Left colon (tissue), 2 donors: ENCODE measurements around the gene NRXN3. TPM values are rescaled to one million over a fixed set of nuclear protein-coding genes. Genes with fewer than 3 reads are reported as not detected.

Experiments
- ATAC-seq: fragments of 200-7000 bp; cut with Tn5 transposase; one replicate; pipeline ENCODE4 v1.9.1; 2020; ENCODE audit warnings: mild to moderate bottlenecking, moderate library complexity
- DNase-seq, 2 donors: peaks; one replicate each; pipeline ENCODE4 v3.0.0-alpha.2; 2020
- intact Hi-C, 2 donors: fragments of 100-400 bp; cut with DNase I in 1 of 2; cut with micrococcal nuclease in 1 of 2; formaldehyde crosslinking; loops; one replicate each; pipeline versions ENCODE4 v1.11.2 to v1.14.0; 2022; cut with DNase I, micrococcal nuclease
- total RNA-seq, 2 donors: library from RNA; stranded (reverse); fragmentation: NEBNext Ultra II Directional; extraction: Animal tissue kit (Norgen Biotek cat#: 25700); gene quantifications; one replicate each; pipeline ENCODE4 v1.2.1, GENCODE V29; 2021
- donor health status: DM: no; HTN: no; CAD: no.
- donor health status: DM: yes; HTN: yes; CAD: no.

Gene NRXN3
- total RNA-seq, 2 donors from 2014 or later = 1.8 to 5.6 TPM

DNA sequence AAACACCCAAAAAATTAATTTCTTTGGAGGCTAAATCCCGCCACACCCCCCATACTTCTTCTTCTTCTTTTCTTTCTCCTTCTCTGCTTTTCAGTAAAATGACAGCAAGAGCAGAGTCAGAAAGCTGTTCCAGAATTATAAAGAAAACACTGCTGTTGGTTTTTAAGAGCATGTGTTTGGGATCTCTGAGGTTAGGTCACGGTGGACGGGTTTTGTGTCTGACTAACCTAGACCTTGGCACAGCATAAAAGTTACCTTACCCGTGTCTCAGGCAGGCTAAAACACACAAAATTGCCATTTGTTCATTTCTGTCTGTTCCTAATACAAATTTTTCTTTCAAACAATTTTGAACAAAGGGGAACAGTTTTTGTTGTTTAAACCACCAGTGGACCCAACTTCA is 540.8 kb downstream of the NRXN3 start:
- ATAC-seq (no peak), DNase-seq (no peak)
- intact Hi-C loops = no loop called here

DNA sequence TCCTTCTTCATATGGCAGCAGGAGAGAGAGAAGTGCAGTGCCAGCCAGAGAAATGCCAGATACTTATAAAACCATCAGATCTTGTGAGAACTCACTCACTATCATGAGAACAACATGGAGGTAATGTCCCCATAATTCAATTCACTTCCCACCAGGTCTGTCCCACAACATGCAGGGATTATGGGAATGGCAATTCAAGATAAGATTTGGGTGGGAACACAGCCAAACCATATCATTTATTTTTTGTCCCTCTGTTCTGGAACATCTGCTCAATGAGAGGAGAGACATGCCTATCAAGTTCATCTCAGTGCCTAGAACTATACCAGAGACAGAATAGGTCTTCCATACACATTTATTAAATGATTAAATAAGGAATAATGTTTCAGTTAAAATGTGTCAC is 543.5 kb downstream of the NRXN3 start:
- DNase-seq (no peak), ATAC-seq (no peak)
- intact Hi-C loops = no loop called here

DNA sequence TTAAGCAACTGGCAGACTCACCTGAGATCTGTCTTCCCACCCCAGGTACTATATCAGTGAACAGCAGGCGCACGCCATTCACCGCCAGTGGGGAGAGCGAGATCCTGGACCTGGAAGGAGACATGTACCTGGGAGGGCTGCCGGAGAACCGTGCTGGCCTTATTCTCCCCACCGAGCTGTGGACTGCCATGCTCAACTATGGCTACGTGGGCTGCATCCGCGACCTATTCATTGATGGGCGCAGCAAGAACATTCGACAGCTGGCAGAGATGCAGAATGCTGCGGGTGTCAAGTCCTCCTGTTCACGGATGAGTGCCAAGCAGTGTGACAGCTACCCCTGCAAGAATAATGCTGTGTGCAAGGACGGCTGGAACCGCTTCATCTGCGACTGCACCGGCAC is 544.5 kb downstream of the NRXN3 start:
- ATAC-seq (no peak), DNase-seq (no peak)
- intact Hi-C loops = no loop called here

DNA sequence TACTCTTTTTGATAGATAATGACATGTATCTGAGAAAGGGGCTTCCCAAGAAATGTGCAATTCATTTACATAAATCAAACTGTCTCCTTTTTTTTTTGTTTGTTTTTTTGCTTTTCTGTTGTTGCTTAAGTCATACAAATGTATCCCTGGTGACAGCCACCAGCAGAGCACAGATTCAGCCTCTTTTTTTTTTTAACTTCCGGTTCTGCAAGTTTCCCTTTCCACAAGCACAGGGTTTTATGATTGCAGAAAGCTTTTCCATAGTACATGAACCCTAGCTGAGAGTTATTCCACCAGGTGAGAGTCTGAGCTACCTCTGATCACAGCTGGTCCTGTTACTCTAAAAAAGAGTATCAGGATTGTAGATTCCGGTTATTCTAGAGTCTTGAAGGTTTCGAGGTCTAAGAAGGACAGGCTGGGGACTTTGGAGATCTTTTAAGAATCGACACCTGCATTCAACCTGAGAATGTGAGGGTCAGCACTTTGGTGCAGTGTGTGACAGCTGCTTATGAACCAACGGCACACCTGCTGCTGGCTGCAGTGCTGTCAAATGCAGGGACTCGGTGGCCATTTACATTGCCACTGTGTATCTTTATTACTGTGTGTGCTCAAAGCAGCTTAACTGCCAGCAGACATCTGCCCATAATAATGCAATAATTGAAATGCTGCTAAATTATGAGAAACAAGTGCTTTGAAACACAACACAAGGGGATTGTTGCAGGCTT is 551.7 kb downstream of the NRXN3 start:
- no peak for DNase-seq
- peak; percentile 83 for ATAC-seq

DNA sequence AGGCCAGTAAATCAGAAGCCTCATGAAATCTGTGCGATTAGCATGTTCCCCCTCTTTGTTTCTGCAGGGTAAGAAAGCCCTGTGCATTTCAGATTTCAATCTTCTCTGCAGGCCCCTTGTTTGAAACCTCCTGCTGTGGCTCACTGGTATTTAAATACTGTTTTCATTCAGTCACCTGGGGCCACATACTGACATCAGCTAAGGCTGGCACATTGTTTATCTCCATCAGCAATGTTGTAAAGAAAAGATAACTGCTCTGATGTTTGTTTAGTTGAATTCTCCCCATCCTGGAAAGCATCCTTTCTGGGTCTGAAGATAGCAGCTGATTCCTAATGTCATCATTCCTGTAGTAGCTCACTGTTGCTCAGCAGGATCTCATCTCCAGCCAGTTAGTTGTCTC is 554.9 kb downstream of the NRXN3 start:
- intact Hi-C loops = no loop called here
- DNase-seq = no peak

More for the DNA sequence above, 551.7 kb downstream of the NRXN3 start:
- intact Hi-C loops = no loop called here

DNA sequence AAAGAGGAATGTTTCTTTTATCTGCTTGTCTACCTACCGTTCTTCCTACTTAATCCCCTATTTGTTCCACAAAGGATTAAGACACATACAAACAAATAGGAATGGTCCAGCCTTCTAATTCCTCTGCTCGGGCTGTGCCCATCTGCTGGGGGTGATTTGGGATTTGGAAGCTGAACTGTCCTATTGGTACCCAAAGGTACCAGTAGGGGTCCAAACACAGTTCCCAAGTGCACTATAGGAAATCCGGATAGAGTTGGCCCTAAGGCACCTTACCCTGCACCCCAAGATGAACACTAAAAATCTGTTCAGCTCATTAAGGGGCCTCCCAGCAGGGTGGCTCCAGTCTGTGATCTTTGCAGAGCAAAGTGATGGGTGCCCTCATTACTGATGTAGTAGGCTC is 566.9 kb downstream of the NRXN3 start:
- no peak for ATAC-seq
- no peak for DNase-seq
- intact Hi-C loops = no loop called here

More for the DNA sequence above, 554.9 kb downstream of the NRXN3 start:
- no peak for ATAC-seq

DNA sequence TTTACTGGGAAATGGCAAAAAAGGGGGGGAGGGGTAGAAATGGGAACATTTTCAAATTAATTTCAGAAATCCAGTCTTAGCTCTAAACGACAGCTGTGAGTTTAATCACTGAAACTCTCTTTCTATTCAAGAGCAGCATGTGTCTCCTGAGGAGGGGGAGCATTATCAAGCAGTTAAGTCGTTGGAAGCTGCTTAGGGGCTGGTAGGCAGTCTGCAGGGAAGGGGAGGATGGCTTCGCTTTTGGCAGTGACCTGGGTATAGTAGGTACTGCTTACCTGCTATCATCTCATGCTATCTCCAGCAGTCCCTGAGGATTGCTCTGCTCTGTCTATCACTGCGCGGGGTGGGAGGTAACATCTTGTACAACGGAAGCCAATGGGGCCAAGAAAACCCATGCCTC is 567.4 kb downstream of the NRXN3 start:
- DNase-seq (no peak), ATAC-seq (no peak)
- intact Hi-C loops = no loop called here

DNA sequence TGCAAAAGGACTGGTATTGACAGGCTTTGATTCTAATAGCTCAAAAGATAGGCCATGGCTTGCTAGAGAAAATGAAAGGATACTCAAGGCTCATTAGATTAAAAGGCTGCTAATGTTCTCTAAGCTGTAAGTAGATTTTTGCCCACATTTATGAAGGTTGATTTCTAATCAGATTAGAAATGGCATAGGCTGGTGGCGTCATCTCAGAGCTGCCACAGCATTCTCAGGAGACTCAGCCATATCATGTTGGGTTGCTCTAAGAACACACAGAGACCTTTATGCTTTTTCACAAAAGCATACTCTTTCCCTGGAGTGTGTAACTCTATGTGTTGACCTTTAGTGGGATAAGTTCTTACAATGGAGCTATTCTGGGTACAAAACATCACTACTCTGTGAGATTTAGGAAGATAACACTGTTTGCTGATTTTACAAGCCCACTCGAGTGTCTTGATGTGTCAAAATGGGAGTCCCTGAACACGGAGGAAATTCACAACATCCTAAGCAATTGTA is 576.0 kb downstream of the NRXN3 start:
- intact Hi-C loops = no loop called here
- DNase-seq = no peak
- no peak for ATAC-seq

DNA sequence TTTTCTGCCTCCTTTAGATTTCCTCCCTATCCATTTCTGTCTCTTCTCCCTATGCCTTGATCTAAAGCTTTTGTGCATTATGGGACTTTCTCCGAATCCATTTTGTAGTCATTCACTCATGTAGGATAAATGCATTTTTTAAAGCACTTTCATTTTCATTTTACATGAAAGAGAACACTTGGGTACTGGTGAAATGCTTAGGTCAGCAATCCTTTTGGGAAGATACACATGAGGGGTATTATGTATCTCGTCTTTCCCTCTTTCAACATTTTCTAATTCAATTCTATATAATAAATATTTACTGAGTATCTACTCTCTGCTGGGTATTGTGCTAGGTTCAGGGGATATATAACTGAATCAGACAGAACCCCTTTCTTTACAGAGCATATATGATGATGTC is 577.6 kb downstream of the NRXN3 start:
- ATAC-seq (no peak), DNase-seq (no peak)
- intact Hi-C loops = no loop called here

DNA sequence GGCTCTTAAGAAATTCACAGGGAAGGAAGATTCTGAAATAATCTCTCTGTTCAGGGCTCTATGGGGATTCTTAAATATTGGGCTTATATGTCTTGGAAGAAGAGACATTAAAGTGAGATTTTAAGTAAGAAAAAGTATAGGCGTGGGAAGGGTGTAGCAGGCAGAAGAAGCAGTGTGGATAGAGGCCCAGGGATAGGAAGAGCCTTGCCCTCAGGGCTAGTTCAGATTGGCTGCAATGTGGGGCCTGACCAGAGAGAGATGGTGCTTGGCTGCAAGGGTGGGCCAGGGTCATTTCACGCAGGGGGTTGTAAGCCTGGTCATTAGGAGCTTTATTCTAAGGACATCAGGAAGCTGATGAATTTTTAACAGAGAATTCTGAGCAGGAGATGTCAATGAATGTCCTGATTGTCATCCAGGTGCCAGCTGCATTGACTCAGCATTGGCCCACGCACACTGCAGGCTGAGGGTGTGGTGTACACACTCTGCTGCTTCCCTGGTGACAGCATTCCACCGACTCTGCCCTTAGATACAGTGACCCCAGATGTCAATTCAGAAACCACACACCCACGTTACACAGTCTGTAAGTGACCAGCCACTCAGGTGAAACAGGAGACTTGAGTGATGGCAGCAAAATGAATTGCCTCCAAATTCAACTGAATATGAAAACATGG is 582.5 kb downstream of the NRXN3 start:
- peak in 1 of 2 donors; percentile 23 for DNase-seq
- ATAC-seq = peak; percentile 64
- intact Hi-C loops = no loop called here

DNA sequence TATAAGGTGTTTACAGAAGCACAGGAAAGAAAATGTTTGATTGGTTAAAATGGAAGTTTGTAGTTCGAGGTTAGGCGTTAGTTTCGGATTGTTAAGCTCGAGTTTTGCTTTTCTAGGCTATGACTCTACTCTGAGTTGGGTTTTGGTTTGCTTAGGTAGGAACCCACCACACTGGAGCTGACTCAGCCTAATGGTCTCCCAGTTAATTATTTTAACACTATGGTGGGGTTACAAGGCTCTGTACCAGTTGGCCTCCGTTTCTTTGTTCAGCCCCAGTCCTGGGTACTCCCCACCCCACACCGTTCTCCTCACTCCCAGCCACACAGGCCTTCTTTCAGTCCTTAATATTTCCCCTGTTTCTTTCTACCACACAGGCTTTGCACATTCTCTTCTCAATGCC is 583.9 kb downstream of the NRXN3 start:
- intact Hi-C loops = no loop called here
- DNase-seq = no peak
- no peak for ATAC-seq

DNA sequence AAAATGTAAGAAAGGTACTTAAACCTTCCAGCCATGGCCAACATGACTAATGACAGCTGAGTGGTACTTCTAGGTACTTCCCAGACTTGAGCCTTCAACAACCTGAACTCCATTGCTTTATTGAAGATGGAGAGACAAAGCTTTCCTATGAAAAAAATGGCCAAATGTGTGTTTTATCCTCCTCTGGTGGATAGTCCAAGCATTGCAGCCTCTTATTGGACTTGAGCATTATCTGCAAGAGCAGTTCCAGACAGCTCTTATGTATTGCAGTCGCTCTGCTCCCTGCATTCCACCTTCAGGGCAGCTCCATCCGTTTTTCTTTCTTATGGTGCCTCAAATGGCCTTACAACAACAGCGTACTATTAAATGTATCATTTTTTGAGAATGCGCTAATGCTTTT is 588.2 kb downstream of the NRXN3 start:
- DNase-seq (no peak), ATAC-seq (peak; percentile 67)
- intact Hi-C loops = no loop called here

DNA sequence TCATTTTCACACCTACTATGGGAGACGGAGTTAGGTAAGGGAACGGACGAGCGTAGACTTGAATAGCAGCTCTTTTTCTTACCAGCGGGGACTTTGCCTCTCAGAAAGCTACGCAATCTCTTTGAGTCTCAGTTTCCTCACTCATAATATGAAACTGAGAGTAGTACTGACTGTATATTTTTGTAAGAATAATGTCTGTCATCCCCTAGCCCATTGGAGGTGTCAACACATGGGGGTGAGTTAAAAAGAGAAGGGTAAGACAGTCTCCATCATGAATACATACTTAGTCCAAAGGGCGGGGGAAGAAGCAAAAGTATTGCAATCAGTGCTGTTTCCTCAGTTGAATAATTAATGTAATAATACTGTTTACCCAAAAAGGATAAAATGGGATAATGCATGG is 592.2 kb downstream of the NRXN3 start:
- DNase-seq (no peak), ATAC-seq (no peak)
- intact Hi-C loops = no loop called here

DNA sequence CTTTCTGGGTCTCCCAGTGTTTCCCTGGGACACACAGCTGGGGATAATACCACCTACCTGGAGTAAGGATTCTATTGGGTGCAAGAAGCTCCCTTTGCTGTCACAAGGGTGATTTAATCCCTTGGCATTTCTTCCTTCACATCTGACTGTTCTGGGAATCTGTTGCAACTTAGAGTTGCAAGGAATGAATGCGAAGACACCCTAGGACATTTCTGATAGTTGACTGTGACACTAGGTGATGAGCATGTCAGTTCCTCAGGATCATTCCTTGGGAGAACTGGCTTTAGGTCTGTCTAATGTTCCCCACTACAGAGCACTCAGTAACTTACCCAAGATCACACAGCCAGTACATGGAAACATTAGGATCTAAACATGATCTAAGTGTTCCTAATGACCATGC is 593.6 kb downstream of the NRXN3 start:
- DNase-seq (no peak), ATAC-seq (no peak)
- intact Hi-C loops = no loop called here

DNA sequence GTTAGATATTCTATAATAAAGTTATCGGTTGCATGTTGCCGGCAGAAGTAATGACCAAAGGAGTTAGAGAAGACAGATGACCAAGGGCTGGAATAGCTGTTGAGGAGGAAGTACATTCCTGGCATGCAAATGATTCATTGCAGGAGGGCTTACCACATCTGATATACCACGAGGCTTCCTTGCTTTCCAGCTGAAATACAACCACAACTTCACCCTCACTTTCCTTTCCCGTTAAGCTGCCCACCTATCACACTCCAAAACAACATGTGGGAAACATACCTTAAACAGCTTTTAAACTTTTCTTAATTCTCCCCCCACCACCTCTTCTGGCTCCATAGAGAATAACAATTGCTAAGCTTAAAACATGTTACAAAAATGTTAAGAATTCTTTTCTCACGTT is 594.1 kb downstream of the NRXN3 start:
- ATAC-seq (no peak), DNase-seq (no peak)
- intact Hi-C loops = no loop called here

DNA sequence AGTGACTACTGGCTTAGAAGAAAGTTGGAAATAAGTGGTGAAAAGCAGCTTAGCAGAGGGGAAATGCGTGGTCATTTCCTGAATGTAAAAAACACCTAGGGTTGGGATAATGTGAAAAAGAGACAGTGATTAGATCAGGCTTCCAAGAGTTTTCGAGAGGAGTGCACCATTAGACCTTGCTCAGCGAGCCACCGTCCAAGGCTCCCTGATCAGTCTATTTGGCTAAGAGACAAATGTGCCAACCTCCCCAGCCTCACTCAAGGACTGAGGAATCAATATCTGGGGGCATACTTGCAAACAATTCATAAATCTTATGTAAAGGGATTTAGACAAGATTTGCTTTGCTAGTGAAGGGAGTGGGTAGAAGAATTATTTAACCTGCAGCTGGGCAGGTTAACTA is 594.5 kb downstream of the NRXN3 start:
- intact Hi-C loops = no loop called here

DNA sequence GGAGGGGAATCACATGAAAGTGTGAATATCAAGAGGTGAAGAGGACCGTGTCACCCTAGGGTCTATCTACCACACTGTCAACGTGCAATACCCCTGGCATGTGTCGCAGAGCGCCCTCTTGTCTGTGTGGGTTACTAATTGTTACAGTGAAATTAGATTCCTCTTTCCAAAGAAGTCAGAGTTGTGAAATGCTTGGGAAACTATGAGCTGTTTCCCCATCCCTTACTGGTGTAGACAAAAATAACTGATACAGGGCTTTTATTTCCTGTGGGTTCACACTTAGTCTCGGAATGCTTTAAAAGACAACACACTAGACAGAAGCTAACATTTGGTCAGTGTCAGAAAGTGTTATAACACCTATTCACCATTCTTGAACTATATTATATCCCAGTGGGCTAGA is 597.3 kb downstream of the NRXN3 start:
- DNase-seq (no peak), ATAC-seq (no peak)
- intact Hi-C loops = no loop called here

More for the DNA sequence above, 594.5 kb downstream of the NRXN3 start:
- DNase-seq (no peak), ATAC-seq (no peak)

DNA sequence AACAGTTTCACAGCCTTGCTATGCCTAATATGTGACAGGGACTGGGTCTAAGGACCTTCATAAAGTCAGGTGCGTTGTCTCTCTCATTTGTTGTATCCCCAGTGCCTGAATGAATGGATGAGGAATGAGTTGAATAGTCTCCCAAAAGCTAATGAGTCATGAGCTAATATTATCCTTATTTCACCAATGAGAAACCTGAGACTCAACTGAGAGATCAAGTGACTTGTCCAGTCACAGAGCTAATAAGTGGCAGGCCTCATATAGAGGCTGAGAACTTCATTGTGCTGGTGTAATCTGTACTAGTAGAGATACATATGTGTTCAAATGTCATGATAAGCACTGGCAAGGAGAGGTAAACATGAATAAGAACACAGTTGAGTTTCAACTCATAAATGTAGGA is 612.4 kb downstream of the NRXN3 start:
- ATAC-seq (no peak), DNase-seq (no peak)
- intact Hi-C loops = no loop called here

DNA sequence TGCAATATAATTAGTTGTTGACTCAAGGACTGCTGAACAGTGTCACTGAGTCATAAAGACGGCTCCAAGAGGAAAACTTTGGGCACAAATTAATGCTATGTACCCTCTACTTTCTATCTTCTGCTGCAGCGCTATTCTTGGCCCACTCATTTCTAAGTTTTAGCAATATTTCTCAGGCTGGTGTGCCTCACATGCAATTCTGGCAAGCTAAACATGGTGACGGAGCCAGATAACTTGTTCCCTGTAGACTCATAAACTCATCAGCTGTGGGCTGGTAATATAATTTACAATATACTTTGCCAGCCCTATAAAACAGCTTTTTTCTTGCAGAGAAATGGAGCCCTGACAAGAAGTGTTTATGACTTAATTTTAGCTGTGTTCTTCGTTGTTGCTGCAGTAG is 615.1 kb downstream of the NRXN3 start:
- DNase-seq (peak in 1 of 2 donors; percentile 10), ATAC-seq (peak; percentile 92)
- intact Hi-C loops = no loop called here

DNA sequence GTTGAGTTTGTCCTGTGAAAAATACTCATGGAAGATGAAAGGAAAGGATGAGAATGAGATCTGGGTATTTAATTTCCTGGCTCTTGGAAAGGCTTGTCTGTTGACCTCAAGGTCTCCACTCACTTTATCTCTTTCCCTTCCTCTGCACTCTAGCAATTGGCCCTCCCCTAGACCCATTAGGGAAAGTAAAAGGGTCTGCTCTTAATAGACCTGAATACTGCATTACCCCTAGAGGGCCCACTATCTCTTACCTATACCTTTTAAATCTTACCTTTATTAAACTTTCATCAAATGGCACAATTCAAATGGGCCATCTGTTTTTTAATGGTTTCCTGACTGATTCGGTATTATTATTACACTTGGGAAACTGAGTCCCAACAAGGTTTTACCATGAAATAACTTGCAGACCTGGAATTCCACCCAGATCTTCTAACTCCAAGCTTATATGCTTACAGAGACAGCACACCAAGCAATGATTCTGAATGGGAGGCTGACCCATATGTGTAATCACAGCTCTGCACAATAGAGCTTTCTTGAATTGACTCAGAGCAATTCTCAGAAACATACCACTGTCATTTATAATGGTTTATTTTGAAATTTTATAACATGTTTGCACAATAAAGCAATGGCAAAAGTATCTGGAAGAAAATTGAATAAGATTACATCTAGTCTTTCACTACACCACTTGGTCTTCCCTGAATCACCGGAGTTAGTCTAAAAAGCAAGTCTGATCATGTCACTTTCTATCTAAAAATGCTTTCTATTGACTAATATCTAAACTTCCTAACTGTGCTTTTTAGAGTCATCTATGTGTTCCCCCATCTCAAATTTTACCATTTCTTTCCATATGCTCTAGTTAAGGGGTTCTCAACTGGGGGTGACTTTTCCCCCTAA is 618.5 kb downstream of the NRXN3 start:
- no peak for DNase-seq
- intact Hi-C loops = no loop called here

More for the DNA sequence above, 618.5 kb downstream of the NRXN3 start:
- ATAC-seq = no peak
